Measurements from ENCODE around the gene FAP. TPM values are rescaled to one million over a fixed set of nuclear protein-coding genes. Genes with fewer than 3 reads are reported as not detected.

FAP gene
- total and polyA plus RNA-seq, 2 of the 8 experiments (the other 6 are each of a cell fraction or from before 2014, with no cell fraction given): not detected

GRCh38 chr2:162258686-162259085, 15.4 kb upstream of the FAP start:
- Histone ChIP-seq H4K5ac (ENCODE audit: insufficient read length, low read depth, low read length) (no peak overlapping the region), H3K79me1 (ENCODE audit: low read depth, low read length) (no peaks in the 10 kb centered on the region), H3K27me3 (replicated peaks in 1 of 4; ENCODE audit: control insufficient read depth in 3 of 4, extremely low read depth in 1 of 4, insufficient read depth in 3 of 4, low read length in 3 of 4) (no peaks in the 10 kb centered on the region), H4K91ac (replicated peaks; ENCODE audit: insufficient read length, low read length) (no peak overlapping the region), H3K36me3 (ENCODE audit: control insufficient read depth in 2 of 4, insufficient read depth in 4 of 4, low read length in 3 of 4) (no peaks in the 10 kb centered on the region), H4K8ac (ENCODE audit: extremely low read depth, insufficient read depth, low read length) (no peak overlapping the region), H2AFZ (ENCODE audit: low read length) (no peak overlapping the region), H3K4ac (replicated peaks; ENCODE audit: insufficient read length, low read depth, low read length) (no peak overlapping the region), H3K18ac (ENCODE audit: extremely low read depth, low read length) (no peak overlapping the region), H3K27ac (ENCODE audit: low read depth, low read length) (no peak overlapping the region), H4K20me1 (replicated peaks in 1 of 2; ENCODE audit: control insufficient read depth in 1 of 2, insufficient read depth in 2 of 2, low read length in 2 of 2) (no peaks in the 10 kb centered on the region), H2AK5ac (ENCODE audit: low read depth, low read length) (no peak overlapping the region), H3K14ac (ENCODE audit: insufficient read length) (no peak overlapping the region), H2BK5ac (ENCODE audit: low read depth, low read length) (no peak overlapping the region), H2BK12ac (ENCODE audit: low read depth, low read length) (no peak overlapping the region), H2BK120ac (replicated peaks; ENCODE audit: low read depth, low read length) (no peak overlapping the region), H3K4me3 (ENCODE audit: extremely low read depth in 1 of 4, insufficient read depth in 2 of 4, low read depth in 3 of 4, low read length in 4 of 4) (no peak overlapping the region), H3K56ac (replicated peaks; ENCODE audit: insufficient read length, low read depth, low read length) (no peak overlapping the region), H2BK15ac (ENCODE audit: low read length) (no peak overlapping the region), H3K23ac (ENCODE audit: insufficient read length) (no peak overlapping the region), H3K23me2 (ENCODE audit: low read depth, low read length) (no peaks in the 10 kb centered on the region), H3K4me2 (ENCODE audit: insufficient read depth in 1 of 2, low read depth in 2 of 2, low read length in 2 of 2) (no peak overlapping the region), H2BK20ac (ENCODE audit: low read length) (no peak overlapping the region), H3K4me1 (replicated peaks in 1 of 4; ENCODE audit: control insufficient read depth in 3 of 4, insufficient read depth in 4 of 4, low read length in 3 of 4) (peaks cover 0 to 4% (median 0%) of the 10 kb centered on the region in 4 experiments; a peak in 1 of 7 replicates), H3K9ac (replicated peaks in 1 of 4; ENCODE audit: extremely low read depth in 1 of 4, low read depth in 3 of 4, low read length in 3 of 4) (no peak overlapping the region), H3K9me3 (ENCODE audit: insufficient read depth in 2 of 2, low read depth in 1 of 2, low read length in 1 of 2) (no peaks in the 10 kb centered on the region), H3K79me2 (ENCODE audit: control insufficient read depth in 1 of 2, insufficient read depth in 2 of 2, low read length in 2 of 2) (no peaks in the 10 kb centered on the region)
- TF ChIP-seq ASH2L (IDR thresholded peaks at IDR 0.05; ENCODE audit: low read length) (no peak), RNF2 (IDR thresholded peaks at IDR 0.05; ENCODE audit: borderline replicate concordance, low read depth, low read length, missing control alignments, poor library complexity, severe bottlenecking) (no peak)
- no peak for DNase-seq (ENCODE audit: low read depth in 1 of 2, low spot score in 2 of 2)
- ChIA-PET POLR2A (ENCODE audit: partially characterized antibody) (no interaction called here), CTCF (ENCODE audit: partially characterized antibody) (interaction anchor here (0.6 to 1.5 kb wide), 3 partner anchors 43 to 689 kb away, joined by 3 read pairs; no protein-coding TSS in a partner anchor)
- 97% methylated on average over 2 of the region's 2 CpGs; no CpG with 5 or more reads in 1 of the 2 experiments for WGBS, 2 experiments (ENCODE audit: extremely low coverage in 1 of 2, insufficient coverage in 1 of 2, insufficient read length in 1 of 2, insufficient replicate concordance in 2 of 2, low coverage in 1 of 2, low lambda C conversion rate in 2 of 2, missing lambda C conversion rate in 1 of 2)
- FAIRE-seq: no peak

All from H1 (cell line).